Hypothalamus (tissue), 51 donors: ENCODE results near the gene SLC2A11.
A peak's percentile ranks its signal among the peaks of the same experiment; 100 is the strongest.
"Not testable (repeated sequence)": the region's sequence is repeated elsewhere in the genome, so short reads cannot be mapped to it uniquely, and the experiment has no call there.

ENCODE experiments used
- DNase-seq, 51 donors: peaks; one replicate each; lab custom pipeline; 2025; lab: John Stamatoyannopoulos, UW

SLC2A11 gene

DNA sequence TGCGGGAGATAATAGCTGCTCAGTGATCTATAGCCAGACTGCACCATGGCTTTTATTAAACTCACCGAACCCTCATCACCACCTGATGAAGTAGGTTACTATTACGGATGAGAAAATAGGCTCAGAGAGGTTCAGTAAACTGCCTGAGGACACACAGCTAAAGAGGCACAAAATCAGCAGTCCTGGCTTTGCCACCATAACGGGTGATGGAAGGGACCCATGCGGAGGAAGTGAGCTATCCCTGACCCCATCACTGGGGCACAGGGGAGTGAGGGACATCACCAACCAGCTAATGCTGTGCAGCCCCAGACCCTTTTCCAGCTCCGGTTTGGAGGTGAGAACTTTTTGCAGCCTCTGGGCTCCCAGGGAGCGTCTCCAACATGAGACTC lies 11.6 kb upstream of the SLC2A11 start:
- no peak for DNase-seq

DNA sequence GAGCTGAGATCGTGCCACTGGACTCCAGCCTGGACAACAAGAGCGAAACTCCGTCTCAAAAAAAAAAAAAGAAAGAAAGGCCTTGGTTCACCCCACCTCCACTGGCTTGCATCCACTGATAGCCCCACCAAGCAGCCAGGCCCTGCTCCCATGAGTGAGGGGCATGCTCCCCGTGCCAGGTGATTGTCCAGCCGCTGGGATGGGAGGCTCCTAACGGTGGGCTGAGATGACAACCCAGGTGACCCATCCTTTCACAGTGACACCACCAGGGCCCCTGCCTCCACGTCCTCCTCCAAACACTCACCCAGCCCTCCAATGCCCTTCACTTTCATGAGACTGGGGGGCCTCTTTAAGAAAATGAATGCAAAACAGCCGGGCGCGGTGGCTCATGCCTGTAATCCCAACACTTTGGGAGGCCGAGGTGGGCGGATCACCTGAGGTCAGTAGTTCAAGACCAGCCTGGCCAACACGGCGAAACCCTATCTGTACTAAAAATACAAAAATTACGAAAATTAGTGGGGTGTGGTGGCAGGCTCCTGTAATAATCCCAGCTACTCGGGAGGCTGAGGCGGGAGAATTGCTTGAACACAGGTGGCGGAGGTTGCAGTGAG lies 10.3 kb upstream of the SLC2A11 start:
- no peak for DNase-seq

DNA sequence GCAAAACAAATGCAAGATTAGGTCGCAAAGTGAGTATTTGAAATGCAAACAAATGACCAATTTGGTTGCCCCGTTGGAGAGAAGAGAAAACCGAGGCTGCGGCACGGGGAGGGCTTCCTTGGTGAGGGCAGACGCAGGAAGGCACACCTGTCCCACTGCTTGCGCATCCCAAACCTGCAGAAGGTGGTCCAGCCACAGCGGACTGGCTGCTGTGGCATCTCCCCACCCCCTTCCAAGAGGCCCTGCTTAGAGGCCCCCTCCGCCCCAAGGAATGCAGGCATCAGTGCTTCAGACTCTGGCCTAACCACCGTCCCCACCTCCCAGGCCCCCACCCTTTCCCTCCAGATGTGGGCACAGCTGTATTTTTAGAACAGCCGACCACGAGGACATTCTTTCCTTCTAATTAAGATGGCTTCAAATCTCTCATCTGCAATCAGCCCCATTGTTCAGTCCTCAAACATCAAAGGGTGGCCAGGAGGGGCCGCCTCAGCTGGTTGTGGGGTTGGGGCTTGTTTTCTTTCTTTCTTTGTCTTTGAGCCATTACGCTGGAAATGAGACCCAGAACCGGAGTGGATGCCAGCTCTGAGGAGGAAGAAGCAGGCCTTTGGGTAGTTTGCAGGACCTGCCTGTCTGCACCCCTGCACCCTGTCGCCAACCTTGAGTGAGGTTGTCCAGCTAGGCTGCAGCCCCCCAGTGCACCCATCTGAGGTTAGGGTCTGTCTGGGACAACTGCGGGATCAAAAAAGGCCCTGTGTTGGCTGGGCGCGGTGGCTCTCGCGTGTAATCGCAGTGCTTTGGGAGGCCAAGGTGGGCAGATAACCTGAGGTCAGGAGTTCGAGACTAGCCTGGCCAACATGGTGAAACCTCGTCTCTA lies 9.4 kb upstream of the SLC2A11 start:
- DNase-seq = no peak

DNA sequence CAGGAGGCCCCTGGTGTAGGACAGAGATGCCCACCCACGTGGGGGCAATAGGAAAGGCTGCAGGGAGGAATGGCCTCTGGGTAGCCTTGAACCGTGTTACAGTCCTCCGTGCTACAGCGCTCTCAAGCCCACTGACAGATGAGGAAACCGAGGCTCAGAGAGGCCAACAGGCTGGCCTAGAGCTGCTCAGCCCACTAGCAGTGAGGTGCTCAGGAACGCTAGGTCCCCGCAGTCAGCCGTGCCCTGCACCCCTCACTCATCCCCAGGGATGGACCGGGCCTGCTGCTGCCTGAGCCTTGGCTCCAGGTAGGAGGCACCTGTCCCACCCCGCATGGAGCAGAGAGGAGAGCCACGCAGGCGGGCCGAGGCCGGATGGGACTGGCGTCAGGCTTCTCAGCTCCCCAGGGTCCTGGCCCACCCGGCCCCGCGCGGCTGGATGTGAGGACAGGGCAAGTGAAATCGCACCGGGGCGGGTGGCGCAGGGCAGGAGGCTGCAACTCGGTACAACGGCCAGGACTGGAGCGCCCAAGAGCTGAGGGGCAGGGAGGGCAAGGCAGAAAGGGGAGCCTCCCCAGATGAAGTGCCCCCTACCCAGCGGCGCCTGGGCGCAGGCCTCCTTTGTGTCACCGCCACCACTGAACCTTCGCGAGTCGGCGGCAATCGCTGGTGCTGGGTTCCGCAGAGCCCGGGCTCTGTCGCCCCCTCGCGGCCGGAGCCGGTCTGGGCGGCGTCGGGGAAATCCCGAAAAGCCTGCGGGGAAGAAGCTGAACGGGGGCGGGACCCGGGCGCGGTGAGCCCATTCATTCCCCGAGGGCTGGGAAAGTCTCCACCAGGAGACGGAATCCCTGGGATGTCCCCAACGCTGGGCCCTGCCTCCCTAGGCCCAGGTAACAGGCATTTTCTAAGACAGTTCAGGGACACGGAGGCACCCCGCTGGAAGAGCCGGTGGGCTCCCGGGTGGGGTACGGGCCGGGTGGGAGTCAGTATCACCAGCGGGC lies 8.4 kb upstream of the SLC2A11 start:
- DNase-seq = peak; percentile 17 to 89 (median 64)

DNA sequence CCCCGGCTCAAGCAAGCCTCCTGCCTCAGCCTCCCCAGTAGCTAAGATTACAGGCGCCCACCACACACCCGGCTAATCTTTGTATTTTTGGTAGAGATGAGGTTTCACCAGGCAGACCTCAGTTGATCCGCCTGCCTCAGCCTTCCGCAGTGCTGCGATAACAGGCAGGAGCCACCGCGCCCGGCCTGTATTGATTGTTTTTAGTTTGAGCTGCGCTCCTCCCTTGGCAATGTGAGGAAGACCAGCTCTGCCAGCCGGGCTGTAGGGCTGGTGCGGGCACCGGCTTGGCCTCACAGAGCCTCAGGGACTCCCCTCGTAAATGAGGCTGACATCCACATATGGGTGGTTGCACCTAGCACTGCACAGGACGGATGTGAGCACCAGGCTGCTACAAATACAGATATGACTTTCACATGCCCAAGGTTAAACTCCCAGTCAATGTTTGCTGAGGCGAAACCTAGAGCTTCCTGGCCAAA lies 7.5 kb upstream of the SLC2A11 start:
- DNase-seq = no peak

DNA sequence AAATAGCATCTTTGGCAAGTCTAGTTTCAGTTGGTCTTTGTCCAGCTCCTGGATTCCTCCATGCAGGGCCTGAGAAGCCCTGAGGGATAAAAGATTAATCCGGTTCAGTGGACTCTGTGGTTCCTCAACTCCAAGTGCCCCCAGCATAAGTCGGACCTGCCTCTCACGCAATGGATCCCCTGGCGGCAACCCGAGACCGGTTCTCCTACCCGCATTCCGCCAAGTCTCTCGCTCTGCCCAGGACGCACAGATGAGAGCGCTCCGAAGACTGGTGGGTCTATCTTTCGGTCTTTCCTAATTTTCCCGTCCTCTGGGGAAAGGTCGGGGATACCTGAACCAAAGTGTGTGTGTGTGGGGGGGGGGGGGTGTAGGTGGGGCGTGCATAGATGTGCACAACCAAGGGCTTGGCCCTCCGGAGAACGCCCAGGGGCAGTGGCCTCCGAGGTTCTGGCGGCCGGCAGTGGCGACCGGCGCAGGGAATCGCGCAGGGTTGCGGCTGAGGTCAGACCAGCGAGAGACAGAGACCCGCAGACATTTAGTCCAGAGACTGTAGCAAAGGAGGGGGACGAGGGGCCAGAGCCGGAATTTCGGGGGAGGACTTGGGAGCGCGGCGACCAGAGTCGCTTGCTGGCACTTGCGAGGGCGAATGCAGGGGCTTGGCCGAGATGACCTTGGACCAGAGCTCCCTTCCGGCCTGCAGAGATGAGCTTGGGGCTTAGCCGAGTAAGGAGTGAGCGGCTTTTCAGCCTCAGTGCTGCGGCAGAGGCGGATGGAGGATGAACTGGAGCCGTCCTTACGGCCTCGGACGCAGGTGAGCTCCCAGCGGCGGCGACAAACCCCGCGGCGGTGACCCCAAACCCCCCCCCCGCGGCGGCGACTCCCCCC lies 712 bp upstream of the SLC2A11 start:
- DNase-seq = peak in 22 of 51 donors; percentile 28 to 71 (median 56)

DNA sequence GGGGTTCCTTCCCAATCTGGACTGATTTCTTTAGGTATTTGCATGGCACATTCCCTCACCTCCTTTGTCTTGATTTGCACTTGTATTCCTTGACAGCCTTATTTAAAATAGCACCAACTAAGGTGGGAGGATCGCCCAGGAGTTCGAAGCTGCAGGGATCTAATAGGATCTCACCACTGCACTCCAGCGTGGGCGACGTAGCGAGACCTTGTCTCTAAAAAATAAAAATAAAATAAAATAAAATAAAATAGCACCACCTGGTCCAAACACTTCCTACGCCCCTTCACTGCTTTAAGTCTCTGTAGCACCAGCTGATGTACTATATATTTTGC lies 775 bp downstream of the SLC2A11 start:
- peak in 2 of 51 donors; percentile 21 to 84 for DNase-seq

DNA sequence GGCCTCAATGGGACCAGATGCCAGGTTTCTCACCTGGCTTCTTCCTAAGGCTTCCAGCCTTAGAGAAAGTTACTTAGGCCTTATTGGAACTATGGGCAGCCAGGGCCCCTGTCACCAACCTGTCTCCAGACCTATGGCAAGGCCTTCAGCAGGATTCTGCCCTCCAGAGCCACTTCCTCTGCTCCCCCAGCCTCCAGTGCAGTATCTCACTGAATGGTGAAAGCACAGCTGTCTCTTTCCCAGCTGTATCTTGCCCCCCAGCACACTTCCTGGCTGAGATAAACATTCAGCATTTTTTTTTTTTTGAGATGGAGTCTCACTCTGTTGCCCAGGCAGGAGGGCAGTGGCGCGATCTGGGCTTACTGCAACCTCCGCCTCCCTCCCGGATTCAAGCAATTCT lies 1.5 kb downstream of the SLC2A11 start:
- no peak for DNase-seq

DNA sequence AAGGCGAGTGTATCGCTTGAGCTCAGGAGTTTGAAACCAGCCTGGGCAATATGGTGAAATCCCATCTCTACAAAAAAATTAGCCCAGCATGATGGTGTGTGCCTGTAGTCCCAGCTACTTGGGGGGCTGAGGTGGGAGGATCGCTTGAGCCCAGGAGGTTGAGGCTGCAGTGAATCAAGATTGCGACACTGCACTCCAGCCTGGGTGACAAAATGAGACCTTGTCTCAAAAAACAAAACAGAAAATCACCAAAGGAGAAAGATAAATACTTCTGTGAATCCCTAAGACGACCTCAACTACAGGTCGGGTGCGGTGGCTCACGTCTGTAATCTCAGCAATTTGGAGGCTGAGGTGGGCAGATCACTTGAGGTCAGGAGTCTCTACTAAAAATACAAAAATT lies 2.5 kb downstream of the SLC2A11 start:
- not testable (repeated sequence) for DNase-seq

DNA sequence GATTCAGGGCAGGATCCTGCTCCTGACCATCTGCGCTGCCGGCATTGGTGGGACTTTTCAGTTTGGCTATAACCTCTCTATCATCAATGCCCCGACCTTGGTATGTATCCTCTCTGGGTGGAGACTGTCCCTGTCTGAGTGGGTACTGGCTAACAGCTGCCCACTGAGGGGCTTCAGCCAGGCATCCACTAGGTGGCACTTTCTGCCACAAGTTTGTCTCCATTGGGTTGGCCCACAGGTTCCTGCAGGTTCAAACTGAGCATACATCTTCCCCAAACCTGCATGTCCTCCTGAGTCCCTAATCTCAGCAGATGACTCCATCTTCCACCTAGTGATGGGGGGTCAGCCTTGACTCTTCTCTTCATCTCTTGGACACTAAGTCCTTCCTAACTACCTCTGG lies 4.4 kb downstream of the SLC2A11 start:
- peak in 10 of 51 donors; percentile 7 to 29 (median 14) for DNase-seq

DNA sequence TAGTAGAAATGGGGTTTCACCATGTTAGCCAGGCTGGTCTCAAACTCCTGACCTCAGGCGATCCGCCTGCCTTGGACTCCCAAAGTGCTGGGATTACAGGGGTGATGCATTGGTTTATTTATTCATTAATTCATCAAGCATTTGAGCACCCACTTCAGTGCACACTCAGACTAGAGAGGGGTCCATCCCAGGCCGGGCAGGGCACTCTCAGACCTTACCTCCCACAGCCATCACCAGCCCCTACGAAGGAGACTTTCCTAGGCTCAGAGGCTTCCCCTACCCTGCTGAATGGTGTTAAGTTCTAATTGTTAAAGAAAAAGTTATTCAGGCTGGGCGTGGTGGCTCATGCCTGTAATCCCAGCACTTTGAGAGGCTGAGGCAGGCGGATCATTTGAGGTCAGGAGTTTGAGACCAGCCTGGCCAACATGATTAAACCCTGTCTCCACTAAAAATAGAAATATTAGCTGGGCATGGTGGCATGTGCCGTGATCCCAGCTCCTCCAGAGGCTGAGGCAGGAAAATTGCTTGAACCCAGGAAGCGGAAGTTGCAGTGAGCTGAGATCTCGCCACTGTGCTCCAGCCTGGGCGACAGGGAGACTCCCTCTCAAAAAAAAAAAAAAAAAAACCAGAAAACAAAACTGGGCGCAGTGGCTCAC lies 7.0 kb downstream of the SLC2A11 start:
- not testable (repeated sequence) for DNase-seq

DNA sequence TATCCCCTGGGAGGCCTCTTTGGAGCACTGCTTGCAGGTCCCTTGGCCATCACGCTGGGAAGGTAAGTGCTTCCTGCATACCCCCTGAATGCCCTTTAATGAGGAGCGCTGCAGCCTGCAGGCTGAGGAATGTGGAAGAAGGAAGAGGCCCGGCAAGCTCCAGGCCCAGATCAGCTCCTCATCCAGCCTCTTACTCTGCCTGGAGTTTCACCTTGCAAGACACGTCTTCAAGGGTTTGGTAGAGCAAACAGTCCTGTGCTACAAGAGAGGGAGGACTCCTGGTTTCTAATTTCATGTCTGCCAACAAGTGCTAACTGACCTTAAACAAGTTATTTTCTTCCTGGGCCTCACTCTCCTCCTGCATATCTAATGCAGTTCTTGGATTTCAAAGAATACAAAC lies 10.9 kb downstream of the SLC2A11 start:
- no peak for DNase-seq

DNA sequence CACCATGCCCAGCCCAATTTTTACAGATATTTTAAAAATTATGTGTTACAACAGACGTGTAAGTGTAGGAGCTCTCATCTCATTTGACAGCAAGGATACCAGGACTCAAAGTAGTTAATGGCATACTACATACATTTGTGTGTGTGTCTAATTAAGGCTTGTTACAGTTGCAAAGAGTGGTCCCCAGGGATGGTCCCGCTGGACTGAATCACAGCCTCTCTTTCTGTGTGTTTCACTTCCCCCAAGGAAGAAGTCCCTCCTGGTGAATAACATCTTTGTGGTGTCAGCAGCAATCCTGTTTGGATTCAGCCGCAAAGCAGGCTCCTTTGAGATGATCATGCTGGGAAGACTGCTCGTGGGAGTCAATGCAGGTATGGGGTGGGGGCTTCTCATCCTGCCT lies 17.2 kb downstream of the SLC2A11 start:
- DNase-seq = no peak

DNA sequence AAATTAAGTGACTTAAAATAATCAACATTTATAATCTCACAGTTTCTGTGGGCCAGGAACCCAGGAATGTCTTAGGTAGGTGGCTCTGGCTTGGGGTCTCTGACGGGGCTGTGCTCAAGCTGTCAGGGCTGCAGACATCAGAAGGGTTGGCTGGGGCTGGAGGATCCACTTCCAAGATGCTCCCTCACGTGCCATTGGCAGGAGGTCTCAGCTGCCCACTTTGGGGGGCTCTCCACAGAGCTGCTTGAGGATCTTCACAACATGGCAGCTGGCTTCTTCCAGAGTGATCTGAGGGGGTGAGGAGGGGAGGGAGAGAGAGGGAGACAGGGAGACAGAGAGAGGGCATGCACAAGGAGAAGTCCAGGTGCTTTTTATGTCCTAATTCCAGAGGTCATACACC lies 18.1 kb downstream of the SLC2A11 start:
- DNase-seq = no peak

DNA sequence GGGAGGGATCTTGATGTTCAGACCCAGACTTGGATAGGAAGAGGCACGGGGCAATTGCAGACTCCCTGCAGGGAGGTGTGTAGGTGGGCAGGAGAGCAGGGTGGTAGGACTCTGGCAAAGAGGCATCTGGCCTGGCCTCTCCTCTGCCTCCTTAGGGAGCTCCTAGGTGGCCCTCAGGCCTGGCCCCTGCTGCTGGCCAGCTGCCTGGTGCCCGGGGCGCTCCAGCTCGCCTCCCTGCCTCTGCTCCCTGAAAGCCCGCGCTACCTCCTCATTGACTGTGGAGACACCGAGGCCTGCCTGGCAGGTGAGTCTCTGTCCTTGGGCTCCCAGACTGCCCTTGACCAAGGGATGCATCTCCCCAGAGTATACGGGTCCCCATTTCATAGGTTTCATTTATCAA lies 19.9 kb downstream of the SLC2A11 start:
- no peak for DNase-seq

DNA sequence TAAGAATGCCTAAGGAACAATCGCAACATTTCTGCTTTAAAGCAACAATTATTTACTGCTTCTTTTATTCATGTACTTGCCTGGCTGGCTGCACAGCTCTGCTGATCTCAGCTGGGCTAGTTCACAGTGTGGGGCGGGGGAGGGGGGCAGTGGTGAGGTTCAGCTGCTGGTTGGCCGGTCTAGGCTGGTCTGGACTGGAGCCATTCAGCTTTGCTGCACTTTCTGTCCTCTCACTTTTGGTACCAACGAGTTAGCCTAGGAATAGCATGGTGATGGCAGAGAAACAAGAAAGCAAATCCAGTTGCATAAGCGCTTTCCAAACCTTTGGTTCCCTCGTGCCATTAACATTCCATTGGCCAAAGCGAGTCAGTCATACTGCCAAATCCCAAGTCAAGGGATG lies 20.5 kb downstream of the SLC2A11 start:
- peak in 16 of 51 donors; percentile 16 to 71 (median 28) for DNase-seq

DNA sequence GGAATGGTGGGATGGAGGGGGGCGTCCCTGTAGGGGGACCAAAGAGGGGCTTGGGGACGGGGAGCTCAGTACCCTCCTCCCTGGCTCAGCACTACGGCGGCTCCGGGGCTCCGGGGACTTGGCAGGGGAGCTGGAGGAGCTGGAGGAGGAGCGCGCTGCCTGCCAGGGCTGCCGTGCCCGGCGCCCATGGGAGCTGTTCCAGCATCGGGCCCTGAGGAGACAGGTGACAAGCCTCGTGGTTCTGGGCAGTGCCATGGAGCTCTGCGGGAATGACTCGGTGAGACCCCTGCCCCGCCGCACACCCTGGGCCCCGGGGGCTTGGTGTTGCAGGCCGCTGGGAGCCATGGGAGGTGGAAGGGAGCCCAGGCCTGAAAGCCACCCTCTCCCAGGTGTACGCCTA lies 24.7 kb downstream of the SLC2A11 start:
- no peak for DNase-seq

DNA sequence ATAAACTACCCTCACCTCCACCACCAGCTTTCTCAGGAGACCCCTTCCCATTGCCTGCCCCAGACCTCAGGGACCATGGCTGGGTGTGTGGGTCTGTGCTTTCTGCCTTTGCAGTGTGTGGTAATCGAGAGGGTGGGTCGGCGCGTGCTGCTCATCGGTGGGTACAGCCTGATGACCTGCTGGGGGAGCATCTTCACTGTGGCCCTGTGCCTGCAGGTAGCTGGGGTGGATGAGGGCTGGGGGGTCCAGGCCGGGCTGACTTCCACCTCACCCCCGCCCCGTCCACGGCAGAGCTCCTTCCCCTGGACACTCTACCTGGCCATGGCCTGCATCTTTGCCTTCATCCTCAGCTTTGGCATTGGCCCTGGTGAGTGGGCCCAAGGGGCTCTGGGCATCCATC lies 26.0 kb downstream of the SLC2A11 start:
- DNase-seq = no peak

DNA sequence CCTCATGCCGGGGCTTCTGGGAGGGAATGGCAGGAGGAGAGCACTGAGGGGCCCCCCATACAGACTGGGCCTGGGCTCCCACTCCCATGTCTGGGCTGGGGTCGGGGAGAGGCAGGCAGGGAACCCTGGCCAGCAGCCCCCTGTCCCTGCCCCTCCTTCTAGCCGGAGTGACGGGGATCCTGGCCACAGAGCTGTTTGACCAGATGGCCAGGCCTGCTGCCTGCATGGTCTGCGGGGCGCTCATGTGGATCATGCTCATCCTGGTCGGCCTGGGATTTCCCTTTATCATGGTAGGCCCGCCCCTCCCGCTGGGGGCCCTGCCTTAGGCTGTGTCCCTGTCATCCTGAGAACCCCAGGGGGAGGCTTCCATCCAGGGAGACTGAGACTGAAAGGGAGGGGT lies 26.5 kb downstream of the SLC2A11 start:
- DNase-seq = no peak
